Measurements from ENCODE around the gene OR9Q1. TPM values are rescaled to one million over a fixed set of nuclear protein-coding genes. Genes with fewer than 3 reads are reported as not detected.

OR9Q1 gene
- total and polyA plus RNA-seq, 2 of the 13 experiments (the other 11 are each of a cell fraction or from before 2014, with no cell fraction given) = not detected

DNA sequence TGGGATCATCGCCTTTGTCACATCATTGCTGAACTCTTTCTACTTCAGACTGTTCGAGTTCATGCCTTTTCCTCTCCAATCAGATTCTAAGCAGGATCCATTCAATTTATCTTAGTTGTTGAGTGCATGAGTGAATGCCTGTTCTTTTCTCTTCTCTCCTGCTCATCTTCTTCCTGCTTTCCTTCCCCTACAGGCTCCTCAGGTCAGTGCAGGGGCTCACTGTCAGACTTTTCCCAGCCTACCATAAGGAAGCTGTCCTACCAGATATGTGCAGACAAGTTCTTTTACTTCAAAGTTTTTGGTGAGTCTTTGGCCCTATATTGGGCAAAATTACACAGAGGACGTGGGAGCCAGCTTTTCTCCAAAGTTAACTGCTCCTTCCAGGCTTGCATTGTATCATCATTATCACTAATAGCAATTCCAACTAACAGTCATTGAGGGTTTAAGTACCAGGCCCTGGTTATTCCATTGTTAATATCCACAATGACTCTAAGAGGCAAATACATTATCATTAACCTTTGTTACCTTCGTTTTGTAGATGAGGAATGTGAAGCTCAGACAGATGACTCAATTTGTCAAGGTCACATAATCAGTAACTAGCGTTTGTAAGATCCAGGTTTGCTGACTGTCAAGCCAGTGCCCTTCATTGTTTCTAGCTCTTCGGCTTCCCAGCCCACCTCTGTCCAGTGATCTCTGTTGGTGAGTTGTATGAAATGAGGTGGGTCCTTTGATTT is 37.4 kb downstream of the OR9Q1 start (continued):
- no peak for TF ChIP-seq ZNF446 (CRISPR knock-in tag; IDR thresholded peaks at IDR 0.05)
- TF ChIP-seq HMG20B (CRISPR knock-in tag; conservative IDR thresholded peaks at IDR 0.05) = no peak
- no peak for TF ChIP-seq ZMAT3 (CRISPR knock-in tag; conservative IDR thresholded peaks at IDR 0.05)
- TF ChIP-seq, protein P1, sequence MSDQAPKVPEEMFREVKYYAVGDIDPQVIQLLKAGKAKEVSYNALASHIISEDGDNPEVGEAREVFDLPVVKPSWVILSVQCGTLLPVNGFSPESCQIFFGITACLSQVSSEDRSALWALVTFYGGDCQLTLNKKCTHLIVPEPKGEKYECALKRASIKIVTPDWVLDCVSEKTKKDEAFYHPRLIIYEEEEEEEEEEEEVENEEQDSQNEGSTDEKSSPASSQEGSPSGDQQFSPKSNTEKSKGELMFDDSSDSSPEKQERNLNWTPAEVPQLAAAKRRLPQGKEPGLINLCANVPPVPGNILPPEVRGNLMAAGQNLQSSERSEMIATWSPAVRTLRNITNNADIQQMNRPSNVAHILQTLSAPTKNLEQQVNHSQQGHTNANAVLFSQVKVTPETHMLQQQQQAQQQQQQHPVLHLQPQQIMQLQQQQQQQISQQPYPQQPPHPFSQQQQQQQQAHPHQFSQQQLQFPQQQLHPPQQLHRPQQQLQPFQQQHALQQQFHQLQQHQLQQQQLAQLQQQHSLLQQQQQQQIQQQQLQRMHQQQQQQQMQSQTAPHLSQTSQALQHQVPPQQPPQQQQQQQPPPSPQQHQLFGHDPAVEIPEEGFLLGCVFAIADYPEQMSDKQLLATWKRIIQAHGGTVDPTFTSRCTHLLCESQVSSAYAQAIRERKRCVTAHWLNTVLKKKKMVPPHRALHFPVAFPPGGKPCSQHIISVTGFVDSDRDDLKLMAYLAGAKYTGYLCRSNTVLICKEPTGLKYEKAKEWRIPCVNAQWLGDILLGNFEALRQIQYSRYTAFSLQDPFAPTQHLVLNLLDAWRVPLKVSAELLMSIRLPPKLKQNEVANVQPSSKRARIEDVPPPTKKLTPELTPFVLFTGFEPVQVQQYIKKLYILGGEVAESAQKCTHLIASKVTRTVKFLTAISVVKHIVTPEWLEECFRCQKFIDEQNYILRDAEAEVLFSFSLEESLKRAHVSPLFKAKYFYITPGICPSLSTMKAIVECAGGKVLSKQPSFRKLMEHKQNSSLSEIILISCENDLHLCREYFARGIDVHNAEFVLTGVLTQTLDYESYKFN (CRISPR knock-in tag; conservative IDR thresholded peaks at IDR 0.05) = peak; percentile 70
- TF ChIP-seq, protein P2, sequence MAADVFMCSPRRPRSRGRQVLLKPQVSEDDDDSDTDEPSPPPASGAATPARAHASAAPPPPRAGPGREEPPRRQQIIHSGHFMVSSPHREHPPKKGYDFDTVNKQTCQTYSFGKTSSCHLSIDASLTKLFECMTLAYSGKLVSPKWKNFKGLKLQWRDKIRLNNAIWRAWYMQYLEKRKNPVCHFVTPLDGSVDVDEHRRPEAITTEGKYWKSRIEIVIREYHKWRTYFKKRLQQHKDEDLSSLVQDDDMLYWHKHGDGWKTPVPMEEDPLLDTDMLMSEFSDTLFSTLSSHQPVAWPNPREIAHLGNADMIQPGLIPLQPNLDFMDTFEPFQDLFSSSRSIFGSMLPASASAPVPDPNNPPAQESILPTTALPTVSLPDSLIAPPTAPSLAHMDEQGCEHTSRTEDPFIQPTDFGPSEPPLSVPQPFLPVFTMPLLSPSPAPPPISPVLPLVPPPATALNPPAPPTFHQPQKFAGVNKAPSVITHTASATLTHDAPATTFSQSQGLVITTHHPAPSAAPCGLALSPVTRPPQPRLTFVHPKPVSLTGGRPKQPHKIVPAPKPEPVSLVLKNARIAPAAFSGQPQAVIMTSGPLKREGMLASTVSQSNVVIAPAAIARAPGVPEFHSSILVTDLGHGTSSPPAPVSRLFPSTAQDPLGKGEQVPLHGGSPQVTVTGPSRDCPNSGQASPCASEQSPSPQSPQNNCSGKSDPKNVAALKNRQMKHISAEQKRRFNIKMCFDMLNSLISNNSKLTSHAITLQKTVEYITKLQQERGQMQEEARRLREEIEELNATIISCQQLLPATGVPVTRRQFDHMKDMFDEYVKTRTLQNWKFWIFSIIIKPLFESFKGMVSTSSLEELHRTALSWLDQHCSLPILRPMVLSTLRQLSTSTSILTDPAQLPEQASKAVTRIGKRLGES (CRISPR knock-in tag; IDR thresholded peaks at IDR 0.05; ENCODE audit: borderline replicate concordance) = no peak
- TF ChIP-seq, protein P3, sequence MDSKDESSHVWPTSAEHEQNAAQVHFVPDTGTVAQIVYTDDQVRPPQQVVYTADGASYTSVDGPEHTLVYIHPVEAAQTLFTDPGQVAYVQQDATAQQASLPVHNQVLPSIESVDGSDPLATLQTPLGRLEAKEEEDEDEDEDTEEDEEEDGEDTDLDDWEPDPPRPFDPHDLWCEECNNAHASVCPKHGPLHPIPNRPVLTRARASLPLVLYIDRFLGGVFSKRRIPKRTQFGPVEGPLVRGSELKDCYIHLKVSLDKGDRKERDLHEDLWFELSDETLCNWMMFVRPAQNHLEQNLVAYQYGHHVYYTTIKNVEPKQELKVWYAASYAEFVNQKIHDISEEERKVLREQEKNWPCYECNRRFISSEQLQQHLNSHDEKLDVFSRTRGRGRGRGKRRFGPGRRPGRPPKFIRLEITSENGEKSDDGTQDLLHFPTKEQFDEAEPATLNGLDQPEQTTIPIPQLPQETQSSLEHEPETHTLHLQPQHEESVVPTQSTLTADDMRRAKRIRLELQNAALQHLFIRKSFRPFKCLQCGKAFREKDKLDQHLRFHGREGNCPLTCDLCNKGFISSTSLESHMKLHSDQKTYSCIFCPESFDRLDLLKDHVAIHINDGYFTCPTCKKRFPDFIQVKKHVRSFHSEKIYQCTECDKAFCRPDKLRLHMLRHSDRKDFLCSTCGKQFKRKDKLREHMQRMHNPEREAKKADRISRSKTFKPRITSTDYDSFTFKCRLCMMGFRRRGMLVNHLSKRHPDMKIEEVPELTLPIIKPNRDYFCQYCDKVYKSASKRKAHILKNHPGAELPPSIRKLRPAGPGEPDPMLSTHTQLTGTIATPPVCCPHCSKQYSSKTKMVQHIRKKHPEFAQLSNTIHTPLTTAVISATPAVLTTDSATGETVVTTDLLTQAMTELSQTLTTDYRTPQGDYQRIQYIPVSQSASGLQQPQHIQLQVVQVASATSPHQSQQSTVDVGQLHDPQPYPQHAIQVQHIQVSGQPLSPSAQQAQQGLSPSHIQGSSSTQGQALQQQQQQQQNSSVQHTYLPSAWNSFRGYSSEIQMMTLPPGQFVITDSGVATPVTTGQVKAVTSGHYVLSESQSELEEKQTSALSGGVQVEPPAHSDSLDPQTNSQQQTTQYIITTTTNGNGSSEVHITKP (CRISPR knock-in tag; IDR thresholded peaks at IDR 0.05; ENCODE audit: low read depth) = 0 out of 2 replicates have a peak, but pooled peaks have one; percentile 25
- TF ChIP-seq, protein P4, sequence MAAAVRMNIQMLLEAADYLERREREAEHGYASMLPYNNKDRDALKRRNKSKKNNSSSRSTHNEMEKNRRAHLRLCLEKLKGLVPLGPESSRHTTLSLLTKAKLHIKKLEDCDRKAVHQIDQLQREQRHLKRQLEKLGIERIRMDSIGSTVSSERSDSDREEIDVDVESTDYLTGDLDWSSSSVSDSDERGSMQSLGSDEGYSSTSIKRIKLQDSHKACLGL (CRISPR knock-in tag; IDR thresholded peaks at IDR 0.05) = no peak
- TF ChIP-seq, protein P5, sequence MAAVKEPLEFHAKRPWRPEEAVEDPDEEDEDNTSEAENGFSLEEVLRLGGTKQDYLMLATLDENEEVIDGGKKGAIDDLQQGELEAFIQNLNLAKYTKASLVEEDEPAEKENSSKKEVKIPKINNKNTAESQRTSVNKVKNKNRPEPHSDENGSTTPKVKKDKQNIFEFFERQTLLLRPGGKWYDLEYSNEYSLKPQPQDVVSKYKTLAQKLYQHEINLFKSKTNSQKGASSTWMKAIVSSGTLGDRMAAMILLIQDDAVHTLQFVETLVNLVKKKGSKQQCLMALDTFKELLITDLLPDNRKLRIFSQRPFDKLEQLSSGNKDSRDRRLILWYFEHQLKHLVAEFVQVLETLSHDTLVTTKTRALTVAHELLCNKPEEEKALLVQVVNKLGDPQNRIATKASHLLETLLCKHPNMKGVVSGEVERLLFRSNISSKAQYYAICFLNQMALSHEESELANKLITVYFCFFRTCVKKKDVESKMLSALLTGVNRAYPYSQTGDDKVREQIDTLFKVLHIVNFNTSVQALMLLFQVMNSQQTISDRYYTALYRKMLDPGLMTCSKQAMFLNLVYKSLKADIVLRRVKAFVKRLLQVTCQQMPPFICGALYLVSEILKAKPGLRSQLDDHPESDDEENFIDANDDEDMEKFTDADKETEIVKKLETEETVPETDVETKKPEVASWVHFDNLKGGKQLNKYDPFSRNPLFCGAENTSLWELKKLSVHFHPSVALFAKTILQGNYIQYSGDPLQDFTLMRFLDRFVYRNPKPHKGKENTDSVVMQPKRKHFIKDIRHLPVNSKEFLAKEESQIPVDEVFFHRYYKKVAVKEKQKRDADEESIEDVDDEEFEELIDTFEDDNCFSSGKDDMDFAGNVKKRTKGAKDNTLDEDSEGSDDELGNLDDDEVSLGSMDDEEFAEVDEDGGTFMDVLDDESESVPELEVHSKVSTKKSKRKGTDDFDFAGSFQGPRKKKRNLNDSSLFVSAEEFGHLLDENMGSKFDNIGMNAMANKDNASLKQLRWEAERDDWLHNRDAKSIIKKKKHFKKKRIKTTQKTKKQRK (IDR thresholded peaks at IDR 0.05; ENCODE audit: low read length) = no peak
- no peak for TF ChIP-seq KMT2B (CRISPR knock-in tag; IDR thresholded peaks at IDR 0.05)
- no peak for TF ChIP-seq KAT2B (IDR thresholded peaks at IDR 0.05; ENCODE audit: borderline replicate concordance, low read depth, low read length)
